MCF 10A (cell line): ENCODE measurements around the gene GARRE1. TPM values are rescaled to one million over a fixed set of nuclear protein-coding genes. Genes with fewer than 3 reads are reported as not detected.

Experiments used
- BruUV-seq: library from RNA; stranded (reverse); fragments of 400-500 nt; replicated peaks from 2 replicates; lab custom pipeline; 2021; lab: Mats Ljungman, UMichigan
- CTCF ChIA-PET: fragments of 300-600 bp; sonication (Branson Sonifier 250); formaldehyde crosslinking; extraction: SDS; loops from one replicate; lab custom pipeline; 2021; ENCODE audit warnings: antibody characterized with exemption, inconsistent platforms; lab: Yijun Ruan, JAX
- POLR2A ChIA-PET: fragments of 300-600, 350-650 bp; sonication (Branson Sonifier 250); formaldehyde crosslinking; extraction: SDS; loops from one replicate; lab custom pipeline; 2020; ENCODE audit warnings: antibody characterized with exemption, inconsistent platforms; lab: Yijun Ruan, JAX
- DNase-seq: peaks from one replicate; pipeline ENCODE4 v3.0.0-alpha.2; 2018; ENCODE audit not compliant: unreplicated experiment
- H3K27ac Mint-ChIP-seq: one replicate; pipeline ENCODE4 v1.8.0; 2022; ENCODE audit warnings: mild to moderate bottlenecking, low read depth, mixed read lengths; ENCODE audit not compliant: unreplicated experiment
- H3K27me3 Mint-ChIP-seq: one replicate; pipeline ENCODE4 v1.8.0; 2022; ENCODE audit warnings: mixed read lengths; ENCODE audit not compliant: insufficient read depth, unreplicated experiment
- H3K36me3 Mint-ChIP-seq: one replicate; pipeline ENCODE4 v1.8.0; 2022; ENCODE audit warnings: mild to moderate bottlenecking, moderate library complexity, mixed read lengths; ENCODE audit not compliant: insufficient read depth, unreplicated experiment
- H3K4me1 Mint-ChIP-seq: one replicate; pipeline ENCODE4 v1.8.0; 2022; ENCODE audit warnings: mixed read lengths; ENCODE audit not compliant: insufficient read depth, unreplicated experiment
- H3K4me3 Mint-ChIP-seq: one replicate; pipeline ENCODE4 v1.8.0; 2022; ENCODE audit warnings: mild to moderate bottlenecking, moderate library complexity, mixed read lengths; ENCODE audit not compliant: unreplicated experiment
- H3K9me3 Mint-ChIP-seq: one replicate; pipeline ENCODE4 v1.8.0; 2022; ENCODE audit warnings: mixed read lengths; ENCODE audit not compliant: unreplicated experiment
- intact Hi-C: fragments of 100-400 bp; cut with micrococcal nuclease; formaldehyde crosslinking; loops from 2 replicates; pipeline ENCODE4 v1.14.1; 2022
- total RNA-seq: library from RNA; stranded (reverse); gene quantifications from 2 replicates; pipeline ENCODE4 v1.2.3, GENCODE V29; 2022
- TF ChIP-seq, protein P1 (sequence below): fragments of 200-600 bp; IDR thresholded peaks from one replicate; pipeline ENCODE4 v1.8.0; 2022; ENCODE audit warnings: antibody characterized with exemption, mild to moderate bottlenecking; ENCODE audit not compliant: unreplicated experiment

GARRE1 gene
- total RNA-seq, 1 experiment from 2014 or later: 12.8 TPM

DNA sequence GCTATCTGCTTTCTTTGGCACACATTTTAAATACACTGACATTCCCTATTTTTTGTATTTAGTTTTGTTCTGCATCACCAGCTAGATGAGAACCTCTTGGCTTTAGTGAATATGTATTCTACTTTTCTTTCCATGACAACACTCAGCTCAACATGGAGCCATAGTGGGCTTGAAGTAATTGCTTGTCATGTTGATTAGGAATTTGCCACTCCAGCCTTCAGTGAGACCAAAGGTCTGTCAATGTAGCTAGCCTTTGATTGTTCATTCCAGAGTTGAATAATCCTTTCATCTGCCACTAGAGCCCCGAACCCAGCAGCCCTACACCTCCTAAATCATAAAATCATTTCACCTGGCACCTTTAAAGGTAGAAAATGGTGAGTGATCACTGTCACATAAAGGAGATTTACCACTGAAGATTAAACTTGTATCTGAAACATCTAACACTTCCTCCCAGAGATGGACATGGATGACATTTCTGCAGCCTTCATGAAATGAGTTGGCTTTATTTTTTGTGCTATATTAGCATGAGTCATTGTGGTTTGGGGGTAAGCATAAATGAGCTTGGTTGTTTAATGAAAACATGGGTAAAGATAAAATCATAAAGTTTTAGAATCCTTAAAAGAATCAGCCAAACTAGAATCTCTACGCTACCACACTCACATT, 29.2 kb upstream of the GARRE1 start:
- CTCF ChIA-PET: interaction anchor here (0.6 to 1.2 kb wide), 5 partner anchors 12 to 848 kb away, joined by 3 to 4 read pairs (median 3); no protein-coding TSS in a partner anchor
- TF ChIP-seq, protein P1, sequence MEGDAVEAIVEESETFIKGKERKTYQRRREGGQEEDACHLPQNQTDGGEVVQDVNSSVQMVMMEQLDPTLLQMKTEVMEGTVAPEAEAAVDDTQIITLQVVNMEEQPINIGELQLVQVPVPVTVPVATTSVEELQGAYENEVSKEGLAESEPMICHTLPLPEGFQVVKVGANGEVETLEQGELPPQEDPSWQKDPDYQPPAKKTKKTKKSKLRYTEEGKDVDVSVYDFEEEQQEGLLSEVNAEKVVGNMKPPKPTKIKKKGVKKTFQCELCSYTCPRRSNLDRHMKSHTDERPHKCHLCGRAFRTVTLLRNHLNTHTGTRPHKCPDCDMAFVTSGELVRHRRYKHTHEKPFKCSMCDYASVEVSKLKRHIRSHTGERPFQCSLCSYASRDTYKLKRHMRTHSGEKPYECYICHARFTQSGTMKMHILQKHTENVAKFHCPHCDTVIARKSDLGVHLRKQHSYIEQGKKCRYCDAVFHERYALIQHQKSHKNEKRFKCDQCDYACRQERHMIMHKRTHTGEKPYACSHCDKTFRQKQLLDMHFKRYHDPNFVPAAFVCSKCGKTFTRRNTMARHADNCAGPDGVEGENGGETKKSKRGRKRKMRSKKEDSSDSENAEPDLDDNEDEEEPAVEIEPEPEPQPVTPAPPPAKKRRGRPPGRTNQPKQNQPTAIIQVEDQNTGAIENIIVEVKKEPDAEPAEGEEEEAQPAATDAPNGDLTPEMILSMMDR: no peak
- Mint-ChIP-seq H3K27me3 (no peaks in the 10 kb centered on the region), H3K9me3 (no peaks in the 10 kb centered on the region), H3K27ac (no peak overlapping the region), H3K4me3 (no peak overlapping the region), H3K36me3 (peaks cover 94% of the 10 kb centered on the region), H3K4me1 (peaks cover 9% of the 10 kb centered on the region)
- BruUV-seq: no TSS peak
- POLR2A ChIA-PET: interaction anchor here (0.6 to 1.2 kb wide), 2 partner anchors 20 to 109 kb away, joined by 3 read pairs; no protein-coding TSS in a partner anchor
- intact Hi-C loops: no loop called here
- no peak for DNase-seq

DNA sequence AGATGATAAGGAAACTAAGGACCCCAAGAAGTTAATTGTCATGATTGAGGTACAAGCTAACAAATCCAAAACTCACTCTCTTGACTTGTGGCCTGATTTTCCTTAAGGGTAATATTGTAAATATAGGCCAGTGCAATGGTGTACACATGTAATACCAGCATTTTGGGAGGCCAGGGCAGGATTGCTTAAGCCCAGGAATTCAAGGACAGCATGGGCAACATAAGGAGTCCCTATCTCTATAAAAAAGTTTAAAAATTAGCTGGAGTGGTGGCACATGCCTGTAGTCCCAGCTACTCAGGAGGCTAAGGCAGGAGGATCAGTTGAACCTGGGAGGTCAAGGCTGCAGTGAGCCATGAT, 28.7 kb upstream of the GARRE1 start:
- no peaks in the 10 kb centered on the region for H3K9me3 Mint-ChIP-seq
- no TSS peak for BruUV-seq
- ChIA-PET POLR2A (interaction anchor here (0.6 to 1.2 kb wide), 2 partner anchors 20 to 109 kb away, joined by 3 read pairs; no protein-coding TSS in a partner anchor), CTCF (interaction anchor here (0.6 to 1.2 kb wide), 3 partner anchors 36 to 849 kb away, joined by 3 to 7 read pairs (median 4); no protein-coding TSS in a partner anchor)
- peaks cover 9% of the 10 kb centered on the region for H3K4me1 Mint-ChIP-seq
- no peaks in the 10 kb centered on the region for H3K27me3 Mint-ChIP-seq
- DNase-seq: no peak
- intact Hi-C loops: no loop called here
- TF ChIP-seq, protein P1: no peak
- peaks cover 92% of the 10 kb centered on the region for H3K36me3 Mint-ChIP-seq
- no peak overlapping the region for H3K27ac Mint-ChIP-seq
- no peak overlapping the region for H3K4me3 Mint-ChIP-seq

DNA sequence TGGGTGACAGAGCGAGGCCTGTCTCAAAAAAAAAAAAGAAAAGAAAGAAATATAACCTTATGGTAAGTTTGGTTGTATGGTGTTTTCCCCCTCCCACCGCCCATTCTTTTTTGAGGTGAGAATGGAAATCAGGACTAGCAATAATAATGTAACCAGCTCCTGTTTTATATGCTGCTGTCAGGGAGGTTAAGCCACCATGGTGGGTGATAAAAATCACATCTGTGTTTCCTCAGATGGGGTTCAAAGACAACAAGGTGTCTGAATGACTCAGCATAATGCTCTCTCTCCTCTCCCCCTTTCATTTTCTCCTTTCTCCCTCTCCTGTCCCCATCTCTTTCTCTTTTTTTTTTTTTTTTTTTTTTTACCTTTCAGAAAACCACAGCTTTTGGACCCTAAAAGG, 28.3 kb upstream of the GARRE1 start:
- TF ChIP-seq, protein P1: no peak
- peaks cover 88% of the 10 kb centered on the region for H3K36me3 Mint-ChIP-seq
- H3K27me3 Mint-ChIP-seq: no peaks in the 10 kb centered on the region
- DNase-seq: no peak
- H3K4me1 Mint-ChIP-seq: peaks cover 9% of the 10 kb centered on the region
- ChIA-PET CTCF (interaction anchor here (0.6 to 1.2 kb wide), 3 partner anchors 32 to 716 kb away, joined by 3 to 8 read pairs (median 7); no protein-coding TSS in a partner anchor), POLR2A (interaction anchor here (0.6 to 1.2 kb wide), 2 partner anchors 20 to 49 kb away, joined by 3 read pairs; no protein-coding TSS in a partner anchor)
- intact Hi-C loops: no loop called here
- H3K9me3 Mint-ChIP-seq: no peaks in the 10 kb centered on the region
- no peak overlapping the region for H3K4me3 Mint-ChIP-seq
- no peak overlapping the region for H3K27ac Mint-ChIP-seq
- no TSS peak for BruUV-seq

DNA sequence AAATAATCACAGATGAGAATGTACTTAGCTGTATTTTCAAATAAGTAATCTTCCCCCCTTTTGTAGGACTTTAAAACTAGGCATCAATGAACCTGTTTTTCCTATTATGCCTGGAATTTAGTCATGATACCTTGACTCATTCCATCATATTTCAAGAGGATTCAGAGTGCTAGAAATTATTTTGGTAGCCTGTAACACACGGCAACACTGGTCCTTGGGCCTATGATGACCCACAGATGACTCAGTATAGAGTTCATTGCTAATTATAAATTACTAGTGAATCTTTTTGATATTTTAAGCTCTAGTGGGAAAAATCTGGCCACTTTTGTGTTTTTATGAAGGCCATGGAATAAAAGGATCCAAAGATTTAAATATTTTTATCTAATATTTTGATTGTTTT, 26.0 kb upstream of the GARRE1 start:
- ChIA-PET POLR2A (interaction anchor here (1.0 to 1.2 kb wide), 3 partner anchors 14 to 28 kb away, joined by 3 to 6 read pairs (median 4); no protein-coding TSS in a partner anchor), CTCF (interaction anchor here (0.6 kb wide), 1 partner anchor 82 kb away, joined by 3 read pairs; no protein-coding TSS in a partner anchor)
- no peak for DNase-seq
- TF ChIP-seq, protein P1: no peak
- Mint-ChIP-seq H3K4me3 (no peak overlapping the region), H3K27me3 (no peaks in the 10 kb centered on the region), H3K36me3 (peaks cover 67% of the 10 kb centered on the region), H3K27ac (no peak overlapping the region), H3K4me1 (peaks cover 22% of the 10 kb centered on the region), H3K9me3 (no peaks in the 10 kb centered on the region)
- no TSS peak for BruUV-seq
- intact Hi-C loops: no loop called here
